HG03342 (cell line): ENCODE measurements around the gene ITIH1.

Experiments used
- ATAC-seq: cut with Tn5 transposase; IDR thresholded peaks from one replicate; pipeline ENCODE4 v1.9.1; 2021; ENCODE audit warnings: mild to moderate bottlenecking, moderate library complexity; ENCODE audit not compliant: unreplicated experiment

The ITIH1 gene

DNA sequence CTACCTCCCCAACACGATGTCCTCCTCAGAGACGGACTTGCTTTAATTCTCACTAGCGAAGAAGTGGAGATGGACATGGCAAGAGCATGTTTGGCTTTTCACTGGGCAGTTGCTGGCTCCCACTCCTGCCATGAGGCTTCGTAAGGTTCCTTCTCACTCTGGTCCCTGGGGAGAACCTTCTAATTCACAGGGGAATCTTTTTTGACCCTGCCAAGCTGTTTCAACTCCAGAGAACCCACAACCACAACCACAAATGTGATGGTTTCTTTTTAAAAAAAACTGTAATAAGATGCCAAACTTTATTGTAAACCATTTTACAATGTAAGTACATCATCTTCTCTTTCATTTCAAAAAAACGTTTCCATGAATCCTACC lies 59.1 kb downstream of the ITIH1 start:
- ATAC-seq: no peak

DNA sequence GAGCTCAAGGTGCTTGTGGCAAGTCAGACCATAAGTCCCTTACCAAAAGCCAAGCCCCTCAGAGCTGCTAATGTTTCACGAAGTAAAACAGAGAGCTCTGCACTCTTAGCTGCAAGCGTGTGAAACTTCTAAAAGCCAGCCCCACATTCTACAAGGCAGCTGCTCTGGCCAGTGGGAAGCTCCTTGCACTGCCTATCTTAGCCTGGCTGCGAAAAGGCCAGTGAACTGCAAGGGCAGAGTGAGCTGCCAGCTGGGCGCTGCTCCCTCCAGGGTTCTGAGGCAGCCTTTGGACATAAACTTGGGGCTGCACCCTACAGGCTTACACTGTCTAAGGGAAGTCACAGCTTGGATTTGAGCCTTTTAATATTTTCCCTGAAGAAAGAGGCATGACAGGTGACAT lies 59.6 kb downstream of the ITIH1 start:
- no peak for ATAC-seq

DNA sequence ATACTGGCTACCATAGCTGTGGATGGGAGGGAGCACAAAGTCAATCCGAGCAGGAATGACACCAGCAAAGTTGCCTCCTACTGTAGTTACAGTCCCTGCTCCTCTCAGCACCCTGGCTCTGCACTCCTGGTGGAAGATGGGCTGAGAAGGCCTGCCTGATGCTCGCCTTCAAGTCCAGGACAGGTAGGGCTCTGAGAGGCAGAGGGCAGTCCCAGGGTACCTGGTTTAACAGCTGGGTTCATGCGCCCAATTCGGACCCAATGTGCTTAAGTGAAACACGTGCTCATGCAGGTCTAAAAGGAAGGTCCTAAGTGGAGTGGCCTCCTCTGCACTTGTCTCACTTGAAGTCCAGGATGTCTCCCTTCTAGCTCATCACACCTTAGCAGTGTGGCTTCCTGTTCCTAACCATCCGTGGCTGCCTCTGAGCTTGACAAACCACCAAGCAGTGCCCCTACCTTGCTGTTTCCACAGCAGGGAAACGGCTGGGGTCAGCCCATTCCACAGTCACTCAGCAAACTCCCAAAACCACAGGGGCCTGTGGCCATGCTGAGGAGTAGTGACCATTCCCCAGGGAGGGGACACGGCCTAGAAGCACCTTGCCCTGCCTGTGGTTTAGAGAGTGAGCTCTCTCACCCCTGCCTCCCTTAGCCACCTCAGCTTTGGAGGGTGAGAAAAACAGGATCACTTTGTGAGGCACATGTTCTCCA lies 61.3 kb downstream of the ITIH1 start:
- no peak for ATAC-seq

DNA sequence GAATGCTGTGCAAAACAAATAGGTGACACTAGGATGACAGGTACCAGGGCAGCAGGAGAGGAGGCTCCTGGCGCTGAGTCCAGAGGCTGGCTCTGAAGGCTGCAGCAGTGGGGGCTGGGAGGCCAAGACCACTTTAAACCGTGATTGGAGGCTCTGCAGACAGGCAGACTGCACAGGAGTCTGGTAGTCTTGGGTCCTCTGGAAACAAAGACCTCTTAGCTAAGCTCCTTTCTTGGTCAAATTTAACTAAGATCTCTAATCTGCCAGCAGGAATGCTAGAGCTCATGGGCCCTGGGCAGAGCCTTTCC lies 61.8 kb downstream of the ITIH1 start:
- no peak for ATAC-seq

DNA sequence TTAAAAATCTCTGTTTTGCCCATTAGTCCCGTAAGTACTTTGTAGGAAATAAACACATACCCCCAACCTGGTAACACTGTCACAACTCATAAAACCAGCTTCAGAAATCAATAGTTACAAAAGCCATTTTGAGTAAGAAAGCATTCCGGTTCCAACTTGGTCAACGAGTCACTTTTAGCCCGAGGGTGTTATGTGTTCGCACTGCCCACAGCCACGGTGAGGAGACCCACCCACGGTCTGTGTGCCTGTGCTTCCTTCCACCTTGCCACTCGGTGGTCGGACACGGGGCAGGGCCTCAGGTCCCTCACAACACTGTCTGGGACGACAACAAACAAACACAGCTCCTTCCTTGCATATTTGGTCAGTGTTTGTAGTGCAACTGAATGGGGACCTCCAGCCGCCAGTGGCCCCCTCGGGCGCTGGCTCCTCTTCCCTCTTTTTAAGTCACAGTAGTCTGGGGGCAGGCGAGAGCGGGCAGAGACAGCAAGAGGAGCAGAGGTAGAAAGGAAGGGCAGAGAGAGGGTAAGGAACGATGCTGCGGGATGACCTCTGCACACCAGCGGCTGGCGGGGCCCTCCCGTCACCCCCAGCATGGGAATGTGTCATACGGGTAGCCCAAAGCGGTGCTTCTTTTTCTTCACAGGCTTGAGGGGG lies 62.6 kb downstream of the ITIH1 start:
- ATAC-seq: no peak

DNA sequence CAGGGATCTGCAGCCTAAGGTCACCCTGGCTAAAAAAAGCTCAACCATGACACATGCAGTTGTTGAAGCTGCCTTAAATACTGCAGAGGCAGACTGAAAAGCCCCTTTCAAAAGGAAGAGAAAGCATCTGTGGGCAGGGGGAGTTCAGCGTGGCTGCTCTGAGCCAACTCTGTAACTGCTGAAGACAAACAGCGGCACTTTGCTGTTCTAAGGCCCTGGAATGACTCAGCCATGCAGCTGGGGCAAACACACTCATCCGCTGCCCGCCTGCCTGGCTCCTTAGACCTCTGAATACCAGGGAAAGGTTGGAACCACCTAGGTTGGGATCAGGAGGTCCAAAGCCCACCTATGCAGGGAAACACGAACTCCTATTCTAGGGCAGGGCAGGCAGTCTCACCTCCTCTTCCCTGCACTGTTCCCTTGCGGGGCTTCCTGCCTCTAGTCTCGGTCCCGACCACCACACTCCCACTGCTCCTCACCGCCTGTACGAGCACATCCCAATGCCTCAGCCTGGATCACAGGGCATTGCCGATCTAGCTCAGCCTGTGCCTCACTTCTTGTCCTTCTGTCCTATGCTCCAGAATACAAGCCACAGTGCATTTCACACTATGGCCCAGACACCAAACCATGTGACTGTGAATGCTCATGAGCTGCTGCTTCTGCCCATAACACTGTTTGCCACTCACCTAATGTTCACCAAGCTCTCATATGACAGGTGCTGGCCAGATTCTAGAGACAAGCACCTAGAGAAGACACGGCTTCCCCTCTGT lies 64.0 kb downstream of the ITIH1 start:
- no peak for ATAC-seq
